Loucy (cell line): ENCODE data around the gene PUM1.

ENCODE experiments used
- CTCF ChIP-seq: fragments of 200-600 bp; sonication (generic); conservative IDR thresholded peaks from 2 replicates; pipeline ENCODE4 v1.5.1; 2014; ENCODE audit warnings: mild to moderate bottlenecking, antibody characterized with exemption, low read length
- EZH2phosphoT487 ChIP-seq: fragments of 200-600 bp; IDR thresholded peaks from 2 replicates; pipeline ENCODE4 v1.6.1; 2018; ENCODE audit warnings: antibody characterized with exemption, mild to moderate bottlenecking, moderate library complexity, borderline replicate concordance

DNA sequence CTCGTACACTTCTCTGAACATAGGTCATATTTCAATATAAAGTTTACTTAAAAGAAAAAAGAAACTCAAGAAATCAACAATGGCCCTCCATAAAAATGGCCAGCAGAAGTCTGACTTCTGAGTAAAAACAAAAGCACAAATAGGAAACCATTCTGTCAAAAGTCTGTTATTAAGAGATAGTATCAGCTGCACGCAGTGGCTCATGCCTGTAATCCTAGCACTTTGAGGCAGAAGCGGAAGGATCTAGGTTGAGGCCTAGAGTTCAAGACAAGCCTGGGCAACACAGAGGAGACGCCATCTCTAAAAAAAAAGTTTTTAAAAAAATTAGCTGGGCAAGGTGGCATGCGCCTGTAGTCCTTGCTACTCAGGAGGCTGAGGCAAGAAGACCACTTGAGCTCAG is 67.3 kb downstream of the PUM1 start:
- TF ChIP-seq CTCF: no peak
- TF ChIP-seq EZH2phosphoT487: no peak
